ENCODE measurements around the gene LRRC66.

LRRC66 gene

DNA sequence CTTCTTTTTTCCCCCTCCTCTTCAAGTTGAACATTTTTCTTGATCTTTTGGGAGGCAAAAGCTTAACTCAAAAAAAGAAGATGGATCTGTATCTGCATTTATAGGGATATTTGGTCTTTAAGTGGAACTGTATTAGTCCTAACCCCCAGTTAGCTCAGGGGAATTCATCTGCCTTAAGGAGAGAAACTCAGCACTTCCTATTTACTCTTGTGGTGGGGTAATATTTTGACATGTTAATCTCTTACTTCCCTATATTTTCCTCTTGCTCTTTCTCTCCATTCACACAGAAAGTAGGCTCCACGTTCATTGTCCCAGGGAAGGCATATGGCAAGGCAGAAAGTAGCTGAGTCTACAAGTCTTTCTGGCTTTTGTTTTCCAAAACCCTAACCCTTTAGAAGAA is 5.3 kb downstream of the LRRC66 start:
- no peak for DNase-seq (ENCODE audit: low spot score)

DNA sequence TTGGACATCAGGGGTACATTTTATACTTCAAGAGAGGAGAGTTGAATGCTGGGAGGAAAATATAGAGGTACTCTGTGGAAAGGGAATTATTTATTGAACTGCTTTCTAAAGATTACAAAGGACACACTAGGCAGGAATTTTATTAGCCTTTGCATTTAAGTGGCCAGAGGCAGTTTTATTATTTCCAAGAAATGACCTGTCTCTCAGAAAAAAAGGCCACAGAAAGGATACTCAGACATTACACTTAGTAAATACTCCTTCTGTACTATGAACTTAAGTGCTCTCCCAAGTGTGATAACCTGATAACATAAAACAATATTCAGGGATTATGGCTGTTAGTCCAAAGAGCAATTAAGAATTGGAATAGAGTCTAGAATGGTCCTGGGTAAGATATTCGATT is 7.5 kb downstream of the LRRC66 start:
- DNase-seq (ENCODE audit: low spot score), result no peak

GRCh38 chr4:52010986-52011385 is 9.2 kb downstream of the LRRC66 start:
- no peak for DNase-seq (ENCODE audit: low spot score)

DNA sequence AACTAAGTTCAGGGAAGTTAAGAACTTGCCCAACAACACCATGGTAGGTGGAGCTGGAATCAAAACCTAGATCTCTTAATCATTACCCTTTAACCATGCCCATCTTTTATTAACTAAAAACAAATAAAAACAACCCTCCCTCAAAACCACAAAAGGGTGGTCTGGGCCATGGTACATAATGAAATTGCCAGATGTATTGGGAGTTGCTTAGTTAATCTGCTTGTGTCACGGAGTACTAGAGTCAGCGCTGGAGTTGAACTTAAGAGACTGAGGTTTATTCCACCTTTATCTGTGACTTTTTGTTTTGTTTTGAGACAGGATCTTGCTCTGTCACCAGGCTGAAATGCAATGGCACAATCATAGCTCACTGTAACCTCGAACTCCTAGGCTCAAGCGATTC is 13.3 kb downstream of the LRRC66 start:
- no peak for DNase-seq (ENCODE audit: low spot score)

DNA sequence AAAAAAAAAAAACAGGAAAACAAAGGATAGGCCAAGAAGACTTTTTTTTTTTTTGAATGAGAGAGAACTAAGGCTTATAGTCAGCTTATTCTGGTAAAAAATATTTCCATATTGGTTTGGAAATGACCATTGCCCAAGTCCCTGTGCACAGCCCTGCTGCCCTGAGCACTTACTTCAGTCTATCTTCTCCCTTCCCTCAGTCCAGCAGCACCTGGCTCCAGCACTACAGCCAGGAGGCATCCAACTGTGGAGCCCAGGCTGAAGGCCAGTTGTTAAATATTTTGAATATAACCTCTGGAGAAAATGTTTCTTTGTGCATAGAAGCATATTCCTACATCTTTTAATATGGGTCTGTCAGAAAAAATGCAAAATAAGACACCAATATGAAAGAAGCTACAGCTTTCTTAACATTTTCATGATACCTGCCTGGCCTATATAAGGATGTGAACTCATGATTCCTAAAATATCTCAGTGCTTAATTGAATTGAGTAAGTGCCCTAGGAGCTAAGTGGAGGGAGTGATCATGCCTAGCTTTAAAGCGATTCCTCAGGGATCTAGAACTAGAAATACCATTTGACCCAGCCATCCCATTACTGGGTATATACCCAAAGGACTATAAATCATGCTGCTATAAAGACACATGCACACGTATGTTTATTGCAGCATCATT is 14.4 kb downstream of the LRRC66 start:
- no peak for DNase-seq (ENCODE audit: low spot score)

DNA sequence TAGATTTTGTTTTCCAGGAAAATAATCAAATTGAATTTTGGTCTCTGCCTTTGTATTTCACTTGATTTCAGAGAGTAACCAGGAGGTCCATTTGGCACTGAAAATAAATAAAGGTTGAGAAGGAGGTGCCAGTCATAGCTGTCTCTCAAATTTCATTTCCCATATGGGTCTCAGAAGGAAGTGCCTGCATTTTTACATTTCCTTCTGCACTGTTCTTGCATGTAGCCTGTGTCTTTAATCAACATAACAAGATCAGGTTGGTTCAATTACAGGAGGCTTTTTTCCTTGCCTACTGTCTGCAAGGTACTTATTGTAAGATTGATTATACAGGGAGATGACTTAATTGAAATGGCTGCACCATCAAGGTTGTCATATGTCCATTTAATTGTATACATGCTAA is 15.7 kb downstream of the LRRC66 start:
- DNase-seq (ENCODE audit: low spot score), result no peak

- no peak for DNase-seq (ENCODE audit: low spot score)
Measured at GRCh38 chr4:52001616-52002015, 18.5 kb downstream of the LRRC66 start.

GRCh38 chr4:51999250-51999649 is 20.9 kb downstream of the LRRC66 start:
- no peak for DNase-seq (ENCODE audit: low spot score)

DNA sequence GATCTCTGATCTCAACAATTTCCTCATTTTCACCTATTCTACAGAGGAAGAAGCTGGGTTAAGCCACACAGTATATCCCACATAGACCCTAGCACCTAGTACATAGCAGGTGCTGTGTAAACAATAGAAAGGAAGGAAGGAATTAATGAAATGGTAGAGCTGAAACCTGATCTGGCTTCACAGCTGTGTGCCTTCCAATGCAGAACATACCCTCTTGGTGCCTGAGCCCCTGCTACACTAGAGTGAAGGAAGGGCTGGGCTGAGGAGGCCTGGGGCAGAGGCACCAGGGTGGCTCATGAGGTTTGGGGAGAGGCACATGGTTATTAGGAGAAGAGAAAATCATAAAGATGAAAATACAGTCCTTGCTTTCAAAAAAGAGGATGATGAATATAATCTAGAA is 21.3 kb downstream of the LRRC66 start:
- DNase-seq (ENCODE audit: low spot score), result no peak

DNA sequence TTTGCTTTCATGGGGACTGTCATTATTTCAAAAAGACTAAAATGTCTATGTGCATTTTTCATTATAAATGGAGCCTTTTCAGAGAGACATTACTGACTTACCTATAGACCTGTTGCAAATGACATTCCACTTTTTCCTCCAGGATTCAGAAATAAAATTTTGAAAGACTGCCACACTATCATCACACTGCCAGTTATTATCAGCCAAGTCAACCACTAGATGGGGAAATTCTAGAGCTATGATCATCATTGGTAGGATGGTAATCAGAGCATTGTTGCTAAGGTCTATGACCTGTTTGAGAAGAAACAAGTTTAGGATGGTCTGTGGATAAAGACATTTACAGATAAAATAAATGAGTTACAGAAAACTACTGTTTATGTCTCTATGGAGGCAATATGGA is 22.5 kb downstream of the LRRC66 start:
- no peak for DNase-seq (ENCODE audit: low spot score)

GRCh38 chr4:51995647-51996220 is 24.4 kb downstream of the LRRC66 start:
- no peak for DNase-seq (ENCODE audit: low spot score)

DNA sequence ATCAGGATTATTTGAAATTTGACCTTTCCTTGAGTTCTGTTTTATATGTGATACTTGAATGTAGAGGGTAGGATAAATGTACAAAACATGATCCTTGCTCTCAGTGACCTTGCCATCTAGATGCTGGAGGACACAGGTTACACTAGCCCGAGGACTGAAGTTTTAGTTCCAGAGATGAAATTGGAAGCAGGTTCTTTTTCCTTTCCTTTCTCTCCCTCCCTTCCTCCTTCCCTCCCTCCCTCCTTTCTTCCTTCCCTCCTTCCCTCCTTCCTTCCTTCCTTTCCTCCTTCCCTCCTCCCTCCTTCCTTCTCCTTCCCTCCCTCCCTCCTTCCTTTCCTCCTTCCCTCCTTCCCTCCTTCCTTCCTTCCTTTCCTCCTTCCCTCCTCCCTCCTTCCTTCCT is 54.3 kb downstream of the LRRC66 start:
- no peak for DNase-seq (ENCODE audit: low spot score)

GRCh38 chr4:51963841-51964517 is 56.2 kb downstream of the LRRC66 start:
- DNase-seq (ENCODE audit: low spot score), result no peak

GRCh38 chr4:51960486-51960885 is 59.7 kb downstream of the LRRC66 start:
- no peak for DNase-seq (ENCODE audit: low spot score)

- DNase-seq (ENCODE audit: low spot score), result no peak
Measured at GRCh38 chr4:51958199-51958968, 61.8 kb downstream of the LRRC66 start.
